SK-N-MC (cell line): ENCODE data around the gene NEK7.

ENCODE experiments used
- EZH2 ChIP-seq: fragments of 200-600 bp; sonication (generic); IDR thresholded peaks from one replicate; pipeline ENCODE4 v1.6.1; 2017; ENCODE audit warnings: antibody characterized with exemption
- FOXP2 ChIP-seq: optimal IDR thresholded peaks from 2 replicates; pipeline ENCODE3; 2011; ENCODE audit warnings: mild to moderate bottlenecking, moderate library complexity; ENCODE audit not compliant: insufficient read depth; ENCODE audit errors: extremely low read length, control extremely low read depth
- POLR2AphosphoS5 ChIP-seq: IDR thresholded peaks from 2 replicates; pipeline ENCODE4 v1.6.1; 2012; ENCODE audit warnings: mild to moderate bottlenecking, low read depth, low read length, borderline replicate concordance

- no peak for TF ChIP-seq EZH2
- TF ChIP-seq POLR2AphosphoS5: no peak
- TF ChIP-seq FOXP2: no peak
Measured at GRCh38 chr1:198352975-198353695, 196.3 kb downstream of the NEK7 start.
